Head of caudate nucleus (tissue), 42 donors: ENCODE data around the gene HOOK1.

Experiments
- DNase-seq, 42 donors: peaks; one replicate each; pipeline versions ENCODE4 v3.0.0 to v3.0.0-alpha.2; 2020 to 2021; ENCODE audit warnings: mixed read lengths in 7 of 42
- intact Hi-C: fragments of 100-400 bp; cut with DNase I; formaldehyde crosslinking; loops from one replicate; pipeline ENCODE4 v1.15.0; 2022

The HOOK1 gene

DNA sequence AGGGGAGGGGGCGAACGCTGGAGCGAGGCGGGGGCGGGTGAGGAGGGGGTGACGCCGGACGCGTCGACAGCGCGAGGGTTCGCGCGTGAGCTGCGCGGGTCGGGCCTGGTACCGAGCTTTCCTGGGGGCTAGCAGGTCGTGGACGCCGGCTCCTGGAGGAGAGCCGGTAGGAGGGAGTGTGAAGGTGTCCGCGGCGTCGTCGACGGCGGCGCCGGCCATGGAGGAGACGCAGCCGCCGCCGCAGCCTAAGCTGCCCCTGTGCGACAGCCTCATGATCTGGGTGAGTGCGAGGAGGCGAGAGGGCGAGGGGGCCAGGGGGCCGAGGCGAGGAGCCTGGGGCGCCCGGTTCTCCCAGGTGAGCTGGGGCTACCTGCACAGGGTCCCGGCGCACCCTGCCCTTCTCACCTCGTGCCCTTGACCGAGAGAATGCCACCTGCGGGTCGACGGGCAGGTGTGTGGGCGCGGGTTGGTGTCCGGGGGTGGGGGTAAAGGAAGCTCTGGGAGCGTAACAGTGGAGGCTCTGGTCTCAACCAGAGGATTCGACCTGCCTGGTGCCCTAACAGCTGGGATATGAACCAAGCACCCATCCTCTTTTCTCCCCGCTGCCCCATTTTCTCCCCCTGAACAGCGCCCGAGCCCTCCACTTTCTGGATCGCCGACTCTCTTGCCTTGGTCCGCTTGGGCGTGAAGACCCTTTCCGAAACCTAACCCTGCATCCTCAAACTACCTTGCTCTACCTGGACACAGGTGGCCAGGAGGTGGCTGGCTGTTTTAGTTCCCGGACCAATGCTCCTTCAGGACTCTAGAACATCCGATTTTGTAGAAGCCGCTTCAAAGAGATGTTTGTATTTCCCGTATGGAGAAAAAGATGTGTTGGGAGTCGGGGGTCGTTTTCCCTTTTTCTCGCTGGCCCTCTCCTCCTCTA lies at the start of gene HOOK1:
Gene HOOK1 (plus strand): TSS at position 49 of the 925 bp plus-strand sequence. CDS start 169 bp downstream, at position 218.
- DNase-seq: peak in 28 of 42 donors; percentile 2 to 48 (median 14)

DNA sequence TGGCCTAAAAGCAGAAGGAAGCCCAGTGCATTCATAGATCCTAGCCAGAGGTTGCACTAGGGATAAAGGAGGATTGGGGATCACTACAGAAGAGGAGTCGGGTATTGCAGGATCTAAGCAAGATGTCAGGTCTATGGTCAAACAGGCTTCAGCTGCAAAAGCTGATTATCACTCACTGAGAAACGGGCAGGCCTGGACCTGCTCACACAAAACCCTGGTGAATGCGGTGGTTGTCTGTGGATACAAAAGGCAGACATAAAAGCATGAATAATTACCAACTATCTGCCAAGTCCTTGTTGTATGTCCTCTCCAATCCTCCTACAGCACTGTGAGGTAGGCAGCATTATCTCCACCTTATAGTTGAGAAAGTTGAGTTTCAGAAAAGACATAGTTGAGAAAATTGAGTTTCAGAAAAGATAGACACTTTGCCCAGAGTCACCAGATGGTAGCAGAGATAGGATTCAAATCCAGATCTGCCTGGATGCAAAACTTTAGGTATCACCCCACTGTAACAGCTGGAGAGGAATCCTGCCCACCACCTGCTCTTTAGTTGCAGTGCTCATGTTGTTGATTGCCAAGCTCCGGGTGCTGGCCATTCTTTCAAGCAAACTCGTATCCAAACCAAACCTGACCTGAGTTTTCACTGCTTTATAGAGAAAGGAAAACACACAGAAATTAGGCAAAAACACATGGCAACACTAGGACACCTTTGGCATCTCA lies 49.6 kb upstream of the HOOK1 start:
- no peak for DNase-seq
- intact Hi-C loops: no loop called here

More for the DNA sequence above, at the start of gene HOOK1:
- intact Hi-C loops: no loop called here

DNA sequence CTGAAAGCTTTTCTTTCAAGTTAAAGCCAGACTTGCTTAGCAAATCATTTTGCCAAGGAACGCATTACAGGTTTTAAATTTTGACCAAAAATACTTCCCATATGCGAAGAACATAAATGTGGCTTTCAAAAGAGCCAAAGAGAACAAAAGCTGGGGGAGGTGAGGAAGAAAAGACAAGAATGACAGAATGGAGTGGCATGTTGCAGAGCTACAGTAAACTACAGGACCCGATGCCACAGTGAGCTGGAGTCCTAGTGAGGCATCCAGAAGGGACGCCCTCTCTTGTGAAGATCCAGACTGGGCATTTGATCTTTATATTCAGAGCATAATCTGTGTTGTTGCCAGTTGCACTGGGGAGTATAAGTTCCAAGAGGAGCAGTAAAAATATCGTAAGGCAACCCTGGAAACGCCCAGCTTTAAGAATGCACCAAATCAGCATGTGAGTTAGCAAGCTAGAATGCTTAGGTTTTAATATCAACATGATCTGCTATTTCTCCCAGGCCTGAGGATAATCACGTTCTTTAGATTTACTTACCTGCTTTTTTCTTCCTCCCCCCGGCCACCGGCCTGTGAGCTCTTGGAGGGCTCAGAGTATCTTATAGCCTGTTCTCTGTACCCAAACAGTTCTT lies 48.4 kb upstream of the HOOK1 start:
- DNase-seq: no peak
- intact Hi-C loops: no loop called here

DNA sequence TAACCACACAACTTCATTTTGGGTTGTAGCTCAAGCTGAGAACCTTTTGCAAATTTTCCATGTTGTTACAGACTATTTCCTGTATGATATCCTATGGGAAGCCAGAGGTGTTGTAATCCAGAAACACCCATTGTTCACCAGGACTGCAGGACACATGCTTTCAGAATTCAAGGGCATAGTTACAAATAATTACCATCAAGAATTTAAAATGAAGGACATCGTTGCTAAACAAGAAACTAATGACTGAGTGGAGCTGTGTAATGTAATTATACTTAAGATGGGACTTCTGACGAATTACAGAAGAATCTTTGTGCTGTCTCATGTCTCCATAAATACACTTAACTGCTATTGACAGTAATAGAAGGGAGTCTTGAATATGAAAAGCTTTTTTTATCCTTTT lies 47.6 kb upstream of the HOOK1 start:
- intact Hi-C loops: no loop called here
- no peak for DNase-seq

DNA sequence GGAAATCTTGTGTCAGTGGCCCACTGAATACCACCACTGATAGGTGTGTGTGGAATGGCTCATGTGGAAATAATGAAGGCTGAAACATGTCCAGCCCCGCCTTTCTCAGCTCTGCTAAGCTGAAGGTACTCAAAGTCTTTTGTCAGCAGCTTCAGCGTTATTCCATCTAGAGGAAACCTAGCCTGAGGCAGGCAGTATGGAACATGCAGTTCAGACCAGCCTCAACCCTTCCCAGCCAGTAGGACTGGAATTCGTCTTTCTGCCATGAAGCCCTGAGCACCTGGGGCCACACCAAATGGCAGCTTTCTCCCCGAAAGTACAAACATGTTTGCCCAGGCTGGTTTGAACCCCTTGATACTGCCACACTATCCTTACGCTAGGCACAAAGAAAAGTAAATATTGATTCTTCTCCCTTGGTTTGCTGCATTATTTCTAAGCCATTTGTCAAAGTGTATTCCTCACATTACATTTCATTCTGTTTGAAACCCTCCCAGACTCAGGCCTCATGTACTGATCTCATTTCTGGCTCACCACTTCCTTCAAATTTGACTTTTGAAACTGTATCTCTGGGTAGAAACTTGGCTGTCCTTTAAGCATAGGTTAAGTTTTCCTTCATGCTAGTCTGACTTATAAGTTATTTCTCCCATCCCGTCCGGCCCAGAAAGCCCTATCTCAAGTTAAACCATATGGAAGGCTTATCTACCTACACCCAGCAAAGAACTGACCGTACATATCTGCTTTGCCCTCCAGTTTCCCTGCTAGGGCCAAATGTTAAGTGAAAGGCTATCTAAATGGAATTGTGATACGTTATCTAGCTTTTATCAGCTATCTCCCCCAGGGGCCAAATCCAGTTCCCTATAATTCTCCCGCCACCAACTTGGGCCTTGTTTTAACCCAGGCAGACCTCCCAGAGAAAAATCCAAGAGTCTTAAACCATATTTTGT lies 45.7 kb upstream of the HOOK1 start:
- DNase-seq: no peak
- intact Hi-C loops: no loop called here

DNA sequence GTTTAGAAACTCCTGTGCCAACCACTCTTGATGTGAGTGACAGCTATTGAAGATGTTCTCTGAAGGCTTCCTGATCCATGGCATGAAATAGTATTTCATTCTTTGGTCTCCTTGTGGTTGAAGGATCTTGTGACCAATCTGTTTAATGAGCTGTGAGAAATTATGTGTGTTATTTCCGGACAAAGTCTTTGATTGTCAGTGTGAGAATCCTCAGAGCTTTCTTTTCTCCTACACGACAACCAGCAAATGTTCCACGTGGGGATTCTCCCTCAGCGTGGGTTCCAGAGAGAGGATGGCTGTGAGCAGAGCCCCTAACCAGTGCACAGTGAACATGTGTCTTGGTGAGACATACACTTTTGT lies 45.0 kb upstream of the HOOK1 start:
- no peak for DNase-seq
- intact Hi-C loops: no loop called here

DNA sequence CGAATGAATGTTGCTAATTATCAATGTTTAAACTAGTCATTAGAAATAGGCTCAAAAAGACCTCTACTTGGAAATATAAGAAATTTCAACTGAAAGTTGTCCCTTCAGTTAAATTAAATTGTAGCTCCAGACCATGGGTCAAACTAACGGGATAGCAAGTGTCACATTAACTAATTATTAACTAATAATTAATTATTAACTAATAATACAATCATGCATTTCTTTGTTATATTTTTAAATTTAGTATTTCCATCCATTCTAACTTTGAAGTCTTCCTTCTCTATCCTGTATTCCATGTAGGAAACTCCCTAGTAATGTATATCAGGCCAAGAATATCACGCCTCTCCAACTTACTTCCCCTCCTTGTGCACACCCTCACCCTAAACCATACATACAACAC lies 43.4 kb upstream of the HOOK1 start:
- intact Hi-C loops: no loop called here
- DNase-seq: no peak

DNA sequence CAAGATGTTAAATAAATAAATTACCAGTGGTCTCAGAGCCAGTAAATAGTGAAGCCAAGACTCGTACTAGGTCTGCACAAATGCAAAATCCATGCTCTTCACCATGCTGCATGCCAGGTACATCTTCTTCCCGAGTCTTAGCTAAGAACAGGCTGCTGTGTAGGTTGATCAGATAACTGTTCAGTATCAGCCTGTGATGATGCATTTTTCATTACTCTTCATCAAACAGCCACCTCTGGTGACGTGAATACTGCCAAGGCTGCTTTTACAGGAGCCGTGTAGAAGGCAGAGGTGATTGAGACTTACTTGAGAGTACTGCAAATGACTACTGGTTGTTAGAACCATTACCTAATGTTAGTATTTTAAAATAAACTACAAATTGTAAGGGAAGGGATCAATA lies 39.3 kb upstream of the HOOK1 start:
- intact Hi-C loops: no loop called here
- peak in 12 of 42 donors; percentile 8 to 56 (median 19) for DNase-seq

DNA sequence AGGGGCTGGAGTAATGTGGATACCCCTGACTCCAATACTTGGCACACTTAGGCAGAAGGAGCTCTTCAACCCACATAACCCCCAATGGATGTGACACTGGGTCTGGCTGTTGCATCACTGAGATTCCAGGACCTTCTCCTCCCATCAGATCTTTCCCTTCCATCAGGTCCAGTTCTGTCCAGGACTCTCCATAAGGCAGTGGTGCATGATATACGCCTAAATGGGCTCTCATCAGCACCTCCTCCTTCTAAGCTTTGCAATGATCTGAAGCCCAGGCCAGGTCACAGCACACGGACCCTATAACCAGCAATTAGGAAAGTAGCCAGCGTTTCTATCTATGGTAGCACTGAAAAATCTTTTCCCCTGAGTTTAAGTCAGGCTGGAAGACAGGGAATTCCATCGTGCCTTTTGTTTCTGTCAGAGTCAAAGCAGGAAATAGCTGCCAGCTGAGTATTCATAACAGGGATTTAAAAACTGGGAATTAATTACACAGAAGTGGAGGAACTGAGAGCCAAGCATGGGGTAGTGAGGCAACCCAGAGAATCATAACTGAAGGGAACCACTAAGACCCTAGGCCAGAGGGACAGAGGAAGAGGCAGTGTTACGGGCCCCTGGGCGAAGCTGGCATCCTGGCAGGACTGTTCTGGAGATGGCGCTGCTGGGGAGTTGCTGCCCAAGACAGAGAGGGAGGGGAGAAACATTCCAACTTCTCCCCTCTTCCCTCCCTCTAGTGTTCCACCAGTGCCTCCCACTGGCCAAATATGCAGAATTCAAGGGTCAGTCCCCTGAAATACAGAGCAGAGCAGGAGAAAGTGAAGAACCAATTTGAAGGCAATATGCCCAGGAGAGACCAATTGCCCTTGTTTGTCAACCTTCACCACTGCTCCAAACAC lies 37.5 kb upstream of the HOOK1 start:
- DNase-seq: no peak
- intact Hi-C loops: no loop called here

DNA sequence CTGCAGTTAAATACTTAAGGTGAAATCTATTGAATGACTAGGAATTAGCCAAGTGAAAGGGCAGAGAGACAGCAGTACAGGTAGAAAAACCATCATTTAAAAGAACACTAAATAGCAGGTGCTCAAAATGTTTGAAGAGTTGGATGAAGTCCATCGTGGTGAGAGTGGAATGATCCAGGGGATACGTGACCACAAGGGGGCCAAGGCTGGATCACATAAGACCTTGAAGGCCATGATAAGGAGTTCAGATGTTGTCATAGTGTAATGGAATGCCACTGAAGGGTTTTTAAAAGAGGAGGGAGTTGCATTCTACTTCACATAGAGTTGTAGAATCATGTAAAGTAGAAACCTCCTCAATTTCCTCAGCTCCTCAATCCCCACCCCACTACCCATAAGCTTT lies 34.8 kb upstream of the HOOK1 start:
- DNase-seq: no peak

DNA sequence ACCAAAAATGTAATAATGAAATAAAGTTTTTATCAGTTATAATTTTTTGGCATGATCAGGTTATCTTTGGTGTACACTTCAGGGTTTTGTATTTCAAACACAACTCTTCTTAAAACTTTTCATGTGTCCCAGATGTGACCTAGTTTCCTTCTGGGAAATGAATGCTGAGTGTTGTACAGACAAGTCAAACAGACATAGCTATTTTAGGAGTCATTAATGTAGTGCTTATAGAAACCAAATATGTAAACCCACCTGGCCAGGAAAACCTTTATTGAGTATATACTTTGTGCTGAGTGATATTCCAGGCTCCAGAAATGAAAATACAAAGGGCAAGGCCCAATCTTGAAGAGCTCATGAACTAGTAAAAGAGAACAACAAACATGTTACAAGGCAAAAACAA lies 25.9 kb upstream of the HOOK1 start:
- intact Hi-C loops: no loop called here
- no peak for DNase-seq

More for the DNA sequence above, 34.8 kb upstream of the HOOK1 start:
- intact Hi-C loops: no loop called here

DNA sequence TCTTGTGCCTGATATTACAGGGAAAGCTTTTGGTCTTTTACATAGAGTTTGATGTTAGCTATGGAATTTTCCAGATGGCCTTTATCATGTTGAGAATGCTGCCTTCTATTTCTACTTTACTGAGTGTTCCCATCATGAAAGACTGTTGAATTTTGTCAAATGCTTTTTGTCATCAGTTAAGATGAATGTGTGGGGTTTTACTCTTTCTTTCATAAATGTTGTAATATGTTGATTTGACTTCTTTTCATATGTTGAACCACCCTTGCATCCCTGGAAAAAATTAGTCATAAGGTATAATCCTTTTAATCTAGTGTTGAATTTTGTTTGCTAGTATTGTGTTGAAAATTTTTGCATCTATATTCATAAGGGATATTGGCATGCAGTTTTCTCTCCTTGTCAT lies 16.1 kb upstream of the HOOK1 start:
- DNase-seq: no peak

DNA sequence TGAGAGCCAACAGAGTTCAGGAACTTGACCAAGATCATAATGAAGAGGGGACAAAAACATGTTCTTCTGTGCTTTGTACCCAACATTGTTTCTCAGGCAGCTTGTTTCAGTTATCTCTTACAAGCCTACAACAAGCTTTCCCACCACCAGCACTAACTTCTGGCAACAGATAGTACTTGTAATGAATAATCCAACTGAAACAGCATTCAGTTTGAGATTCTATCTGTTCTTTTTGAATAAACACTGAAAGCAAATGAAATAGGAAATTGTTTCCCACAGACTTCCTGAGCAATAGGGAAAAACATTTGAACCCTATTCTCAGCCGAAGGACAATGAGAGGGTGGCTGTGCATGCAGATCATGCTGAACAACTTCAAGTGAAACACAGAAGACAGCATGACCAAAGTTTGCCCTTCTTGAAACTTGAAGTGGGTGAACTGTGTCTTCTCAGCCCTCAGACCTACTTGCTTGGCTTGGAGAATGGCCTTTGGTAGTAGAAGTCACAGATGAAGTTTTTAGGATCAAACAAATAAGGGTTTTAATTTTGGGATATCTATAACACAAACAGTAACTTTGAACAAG lies 11.2 kb upstream of the HOOK1 start:
- no peak for DNase-seq
- intact Hi-C loops: no loop called here

More for the DNA sequence above, 16.1 kb upstream of the HOOK1 start:
- intact Hi-C loops: no loop called here

DNA sequence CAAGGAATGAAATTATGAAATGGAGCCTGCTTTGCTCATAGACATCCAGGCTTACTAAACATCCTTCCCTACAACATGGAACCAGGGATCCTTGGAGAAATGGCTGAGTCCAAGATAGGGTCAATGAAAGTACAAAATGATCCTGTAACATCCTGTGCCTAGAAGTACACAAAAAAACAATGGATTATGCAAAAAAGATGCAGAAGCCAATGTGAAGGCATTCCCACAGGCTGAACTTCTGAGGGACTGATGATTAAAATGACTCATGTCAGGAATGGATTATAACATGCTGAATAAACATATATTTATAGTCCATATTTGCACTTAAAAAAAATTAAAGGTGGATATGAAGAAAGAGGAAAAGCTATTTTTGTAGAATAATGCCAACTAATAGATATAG lies 10.4 kb upstream of the HOOK1 start:
- DNase-seq: no peak
- intact Hi-C loops: no loop called here

DNA sequence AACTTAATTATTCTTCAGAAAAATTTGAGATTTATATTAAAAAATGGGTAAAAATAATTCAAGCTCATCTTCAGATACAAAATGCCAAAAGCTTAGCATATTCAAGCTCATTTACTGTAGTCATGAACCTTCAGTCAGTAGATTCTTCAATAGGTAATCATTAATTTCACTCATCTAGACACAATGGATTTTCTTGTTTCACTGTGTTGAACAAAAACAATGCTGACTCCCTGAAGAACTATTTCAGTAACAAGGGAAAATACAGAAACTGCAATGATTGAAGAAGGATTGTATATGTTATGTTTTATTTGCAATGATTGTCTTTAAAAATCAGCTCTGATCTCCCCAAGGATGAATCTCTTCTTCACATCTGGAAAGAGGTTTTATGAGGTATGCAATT lies 9.2 kb upstream of the HOOK1 start:
- intact Hi-C loops: no loop called here
- DNase-seq: no peak

DNA sequence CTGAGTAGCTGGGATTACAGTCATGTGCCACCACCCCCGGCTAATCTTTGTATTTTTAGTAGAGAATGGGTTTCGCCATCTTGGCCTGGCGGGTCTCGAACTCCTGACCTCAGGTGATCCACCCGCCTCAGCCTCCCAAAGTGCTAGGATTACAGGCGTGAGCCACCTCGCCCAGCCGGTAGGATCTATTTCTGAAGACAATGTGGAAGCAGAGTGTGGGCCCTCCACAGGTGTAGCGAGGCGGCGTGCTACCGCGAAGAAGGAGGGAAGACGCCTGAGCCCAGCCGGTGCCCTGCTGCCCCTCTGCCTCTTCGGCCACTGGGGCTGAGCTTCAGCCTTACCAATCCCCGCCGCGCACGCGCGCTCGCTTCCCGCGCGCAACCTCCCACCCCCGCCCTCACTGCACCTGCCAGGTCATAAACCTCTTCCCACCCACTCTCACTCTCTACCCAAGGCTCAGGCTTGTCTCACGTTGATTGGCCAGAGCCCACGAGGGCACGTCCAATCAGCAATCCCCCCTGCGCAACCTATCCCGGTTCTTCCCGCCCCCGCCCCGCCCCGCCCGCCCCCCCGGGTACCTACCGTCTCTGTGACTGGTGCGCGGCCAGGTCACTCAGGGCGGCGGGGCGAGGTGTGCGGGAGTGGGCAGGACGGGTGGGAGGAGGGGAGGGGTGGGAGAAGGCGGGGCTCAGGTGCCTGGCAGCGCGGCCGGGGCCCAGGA lies 409 bp upstream of the HOOK1 start:
- intact Hi-C loops: no loop called here
- peak; percentile 49 to 91 (median 78) for DNase-seq

DNA sequence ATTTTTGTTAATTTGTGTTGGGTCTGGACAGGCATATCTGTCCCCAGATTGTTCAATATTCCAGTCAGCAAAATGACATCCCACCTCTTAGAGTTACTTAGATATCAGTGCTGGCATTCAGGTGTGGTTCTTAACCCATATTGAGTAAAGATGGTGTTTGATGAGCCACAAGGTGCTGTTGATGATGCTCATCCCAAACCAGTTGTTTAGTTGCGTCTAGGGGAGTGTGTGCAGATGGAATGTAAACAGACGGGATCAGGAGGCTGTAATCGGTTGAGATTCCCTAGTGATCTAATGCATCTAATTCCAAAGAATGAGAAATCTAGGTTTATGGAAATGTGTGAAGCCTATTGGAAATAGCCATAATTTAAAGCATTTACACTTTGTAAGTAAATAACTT lies 1.1 kb downstream of the HOOK1 start:
- intact Hi-C loops: no loop called here
- DNase-seq: no peak
